Right ventricle myocardium superior (tissue), 1 donor: ENCODE data around the gene RAB33B. TPM values are rescaled to one million over a fixed set of nuclear protein-coding genes. Genes with fewer than 3 reads are reported as not detected.

ENCODE experiments used
- ATAC-seq: fragments of 200-7000 bp; cut with Tn5 transposase; one replicate; pipeline ENCODE4 v1.9.1; 2020; ENCODE audit warnings: mild to moderate bottlenecking; ENCODE audit not compliant: poor library complexity
- DNase-seq: peaks from one replicate; pipeline ENCODE4 v3.0.0-alpha.2; 2020
- intact Hi-C: fragments of 100-400 bp; cut with DNase I; formaldehyde crosslinking; loops from one replicate; pipeline ENCODE4 v1.11.2; 2022
- total RNA-seq: library from RNA; stranded (reverse); fragmentation: NEBNext Ultra II Directional; extraction: Animal tissue kit (Norgen Biotek cat#: 25700); gene quantifications from one replicate; pipeline ENCODE4 v1.2.1, GENCODE V29; 2021
- donor health status: DM: no; HTN: yes; CAD: no; lungs with severe emphysema.

Gene RAB33B
- total RNA-seq, 1 donor from 2014 or later: 5.5 TPM

GRCh38 chr4:139501117-139501516 lies 47.2 kb downstream of the RAB33B start:
- DNase-seq (no peak), ATAC-seq (no peak)
- intact Hi-C loops: loop anchor here (10.0 kb wide), 1 partner anchor 134 kb away; no protein-coding TSS in a partner anchor

- intact Hi-C loops: loop anchor here (10.0 kb wide), 1 partner anchor 133 kb away; no protein-coding TSS in a partner anchor
- DNase-seq: no peak
- no peak for ATAC-seq
Measured at GRCh38 chr4:139501527-139501926, 47.6 kb downstream of the RAB33B start.

GRCh38 chr4:139501927-139502899 lies 48.3 kb downstream of the RAB33B start:
- intact Hi-C loops: loop anchor here (10.0 kb wide), 1 partner anchor 133 kb away; no protein-coding TSS in a partner anchor
- no peak for DNase-seq

GRCh38 chr4:139503622-139504166 lies 49.8 kb downstream of the RAB33B start:
- no peak for ATAC-seq
- intact Hi-C loops: loop anchor here (10.0 kb wide), 1 partner anchor 131 kb away; no protein-coding TSS in a partner anchor
- DNase-seq: no peak

More at GRCh38 chr4:139501927-139502899, 48.3 kb downstream of the RAB33B start:
- ATAC-seq: no peak

GRCh38 chr4:139506774-139507173 lies 52.9 kb downstream of the RAB33B start:
- no peak for ATAC-seq
- no peak for DNase-seq
- intact Hi-C loops: loop anchor here (10.0 kb wide), 1 partner anchor 128 kb away; no protein-coding TSS in a partner anchor

GRCh38 chr4:139508581-139509237 lies 54.8 kb downstream of the RAB33B start:
- intact Hi-C loops: loop anchor here (10.0 kb wide), 1 partner anchor 126 kb away; no protein-coding TSS in a partner anchor
- DNase-seq: no peak

GRCh38 chr4:139509727-139510410 lies 55.9 kb downstream of the RAB33B start:
- ATAC-seq: peak; percentile 74
- DNase-seq: no peak
- intact Hi-C loops: loop anchor here (10.0 kb wide), 1 partner anchor 125 kb away; no protein-coding TSS in a partner anchor

More at GRCh38 chr4:139508581-139509237, 54.8 kb downstream of the RAB33B start:
- peak; percentile 12 for ATAC-seq

GRCh38 chr4:139511320-139511719 lies 57.4 kb downstream of the RAB33B start:
- ATAC-seq: no peak
- intact Hi-C loops: no loop called here
- DNase-seq: no peak

GRCh38 chr4:139514382-139515059 lies 60.6 kb downstream of the RAB33B start:
- intact Hi-C loops: no loop called here
- ATAC-seq (no peak), DNase-seq (no peak)

- DNase-seq: no peak
- ATAC-seq: peak; percentile 81
- intact Hi-C loops: no loop called here
Measured at GRCh38 chr4:139515531-139515958, 61.6 kb downstream of the RAB33B start.

GRCh38 chr4:139521754-139522401 lies 68.0 kb downstream of the RAB33B start:
- no peak for ATAC-seq
- no peak for DNase-seq
- intact Hi-C loops: no loop called here

- intact Hi-C loops: no loop called here
- ATAC-seq (peak; percentile 77), DNase-seq (no peak)
Measured at GRCh38 chr4:139522457-139522856, 68.5 kb downstream of the RAB33B start.

- ATAC-seq: no peak
Measured at GRCh38 chr4:139523076-139523475, 69.2 kb downstream of the RAB33B start.

GRCh38 chr4:139524062-139524631 lies 70.2 kb downstream of the RAB33B start:
- DNase-seq: no peak
- intact Hi-C loops: no loop called here
- no peak for ATAC-seq

More at GRCh38 chr4:139523076-139523475, 69.2 kb downstream of the RAB33B start:
- intact Hi-C loops: no loop called here
- DNase-seq: peak; percentile 52

- DNase-seq (no peak), ATAC-seq (no peak)
- intact Hi-C loops: no loop called here
Measured at GRCh38 chr4:139525414-139525813, 71.5 kb downstream of the RAB33B start.
